ENCODE data around the gene MYOM1.

MYOM1 gene

GRCh38 chr18:3059272-3059671 lies 160.5 kb downstream of the MYOM1 start:
- H3K4me2 ChIP-seq (ENCODE audit: low read length): no peak overlapping the region
- H3K4me1 ChIP-seq (ENCODE audit: low read length): no peaks in the 10 kb centered on the region
- TF ChIP-seq EZH2phosphoT487 (IDR thresholded peaks at IDR 0.05; ENCODE audit: low read depth): no peak
- no peak for TF ChIP-seq CTCF (IDR thresholded peaks at IDR 0.05; ENCODE audit: low read depth, low read length)

GRCh38 chr18:3058328-3059191 lies 161.2 kb downstream of the MYOM1 start:
- Histone ChIP-seq H3K9me3 (ENCODE audit: insufficient read depth, low read length) (no peaks in the 10 kb centered on the region), H3K4me2 (ENCODE audit: low read length) (no peak overlapping the region), H3K4me3 (ENCODE audit: low read length) (no peak overlapping the region), H3K27me3 (ENCODE audit: low read depth, low read length) (no peaks in the 10 kb centered on the region), H4K20me1 (ENCODE audit: insufficient read depth, low read length) (no peaks in the 10 kb centered on the region), H3K4me1 (ENCODE audit: low read length) (no peaks in the 10 kb centered on the region), H3K9ac (ENCODE audit: low read length) (no peak overlapping the region), H2AFZ (ENCODE audit: low read depth, low read length) (no peak overlapping the region), H3K79me2 (ENCODE audit: low read length) (no peaks in the 10 kb centered on the region), H3K36me3 (replicated peaks; ENCODE audit: low read depth, low read length) (no peaks in the 10 kb centered on the region), H3K27ac (ENCODE audit: low read length) (no peak overlapping the region)
- TF ChIP-seq CTCF (IDR thresholded peaks at IDR 0.05; ENCODE audit: low read depth, low read length) (no peak), EZH2phosphoT487 (IDR thresholded peaks at IDR 0.05; ENCODE audit: low read depth) (no peak)

More at GRCh38 chr18:3059272-3059671, 160.5 kb downstream of the MYOM1 start:
- no peak overlapping the region for H2AFZ ChIP-seq (ENCODE audit: low read depth, low read length)
- H3K27ac ChIP-seq (ENCODE audit: low read length): no peak overlapping the region
- H3K4me3 ChIP-seq (ENCODE audit: low read length): no peak overlapping the region
- H3K27me3 ChIP-seq (ENCODE audit: low read depth, low read length): no peaks in the 10 kb centered on the region
- no peaks in the 10 kb centered on the region for H4K20me1 ChIP-seq (ENCODE audit: insufficient read depth, low read length)
- H3K9ac ChIP-seq (ENCODE audit: low read length): no peak overlapping the region
- no peaks in the 10 kb centered on the region for H3K36me3 ChIP-seq (replicated peaks; ENCODE audit: low read depth, low read length)
- no peaks in the 10 kb centered on the region for H3K9me3 ChIP-seq (ENCODE audit: insufficient read depth, low read length)
- H3K79me2 ChIP-seq (ENCODE audit: low read length): no peaks in the 10 kb centered on the region

- Histone ChIP-seq H3K27me3 (ENCODE audit: low read depth, low read length) (no peaks in the 10 kb centered on the region), H3K4me1 (ENCODE audit: low read length) (no peaks in the 10 kb centered on the region), H3K4me2 (ENCODE audit: low read length) (no peak overlapping the region), H3K36me3 (replicated peaks; ENCODE audit: low read depth, low read length) (no peaks in the 10 kb centered on the region), H3K79me2 (ENCODE audit: low read length) (no peaks in the 10 kb centered on the region), H4K20me1 (ENCODE audit: insufficient read depth, low read length) (no peaks in the 10 kb centered on the region), H3K4me3 (ENCODE audit: low read length) (no peak overlapping the region), H2AFZ (ENCODE audit: low read depth, low read length) (no peak overlapping the region), H3K9me3 (ENCODE audit: insufficient read depth, low read length) (no peaks in the 10 kb centered on the region), H3K9ac (ENCODE audit: low read length) (no peak overlapping the region), H3K27ac (ENCODE audit: low read length) (no peak overlapping the region)
- no peak for TF ChIP-seq CTCF (IDR thresholded peaks at IDR 0.05; ENCODE audit: low read depth, low read length)
- TF ChIP-seq EZH2phosphoT487 (IDR thresholded peaks at IDR 0.05; ENCODE audit: low read depth): no peak
These were observed 162.2 kb downstream of the MYOM1 start for GRCh38 chr18:3057526-3057925.

GRCh38 chr18:3056311-3056710 lies 163.5 kb downstream of the MYOM1 start:
- no peak overlapping the region for H3K9ac ChIP-seq (ENCODE audit: low read length)
- H3K36me3 ChIP-seq (replicated peaks; ENCODE audit: low read depth, low read length): no peaks in the 10 kb centered on the region
- H3K79me2 ChIP-seq (ENCODE audit: low read length): no peaks in the 10 kb centered on the region
- no peaks in the 10 kb centered on the region for H4K20me1 ChIP-seq (ENCODE audit: insufficient read depth, low read length)
- no peak overlapping the region for H3K27ac ChIP-seq (ENCODE audit: low read length)
- H3K27me3 ChIP-seq (ENCODE audit: low read depth, low read length): no peaks in the 10 kb centered on the region
- TF ChIP-seq EZH2phosphoT487 (IDR thresholded peaks at IDR 0.05; ENCODE audit: low read depth): no peak
- no peak for TF ChIP-seq CTCF (IDR thresholded peaks at IDR 0.05; ENCODE audit: low read depth, low read length)
- no peaks in the 10 kb centered on the region for H3K4me1 ChIP-seq (ENCODE audit: low read length)
- no peaks in the 10 kb centered on the region for H3K9me3 ChIP-seq (ENCODE audit: insufficient read depth, low read length)
- no peak overlapping the region for H3K4me3 ChIP-seq (ENCODE audit: low read length)
- H2AFZ ChIP-seq (ENCODE audit: low read depth, low read length): no peak overlapping the region
- H3K4me2 ChIP-seq (ENCODE audit: low read length): no peak overlapping the region

All from OCI-LY3 (cell line).